Astrocyte (in vitro differentiated cells and primary cell): ENCODE measurements around the gene CAPN6. TPM values are rescaled to one million over a fixed set of nuclear protein-coding genes. Genes with fewer than 3 reads are reported as not detected.

Source experiments
- DNase-seq: peaks from one replicate; pipeline ENCODE4 v3.0.0-alpha.2; 2010; ENCODE audit warnings: low read depth
- FAIRE-seq: peaks from 2 replicates; lab custom pipeline; 2011; peaks lifted over from hg19 to GRCh38; lab: Jason Lieb, UNC
- H2AFZ ChIP-seq: 2 replicates; pipeline ENCODE4 v1.6.0; 2012; ENCODE audit warnings: low read depth, low read length, inconsistent platforms
- H3K27ac ChIP-seq: 2 replicates; pipeline ENCODE4 v1.5.1; 2011; ENCODE audit warnings: low read depth, low read length, inconsistent platforms
- H3K27me3 ChIP-seq: 2 replicates; pipeline ENCODE4 v1.6.0; 2011; ENCODE audit warnings: low read length, inconsistent platforms; ENCODE audit not compliant: insufficient read depth
- H3K36me3 ChIP-seq: 2 replicates; pipeline ENCODE4 v1.5.1; 2011; ENCODE audit warnings: low read length, inconsistent platforms; ENCODE audit not compliant: insufficient read depth
- H3K4me1 ChIP-seq: 2 replicates; pipeline ENCODE4 v1.5.1; 2011; ENCODE audit warnings: low read length, inconsistent platforms; ENCODE audit not compliant: insufficient read depth
- H3K4me2 ChIP-seq: 2 replicates; pipeline ENCODE4 v1.6.0; 2012; ENCODE audit warnings: low read length, inconsistent platforms
- H3K4me3 ChIP-seq: 2 replicates; pipeline ENCODE4 v1.5.1; 2011; ENCODE audit warnings: low read depth, mild to moderate bottlenecking, low read length, inconsistent platforms; ENCODE audit not compliant: insufficient read depth
- H3K79me2 ChIP-seq: 2 replicates; pipeline ENCODE4 v1.6.0; 2012; ENCODE audit warnings: mild to moderate bottlenecking, low read length, inconsistent platforms; ENCODE audit not compliant: insufficient read depth
- H3K9ac ChIP-seq: 2 replicates; pipeline ENCODE4 v1.6.0; 2012; ENCODE audit warnings: mild to moderate bottlenecking, low read length, inconsistent platforms
- H3K9me3 ChIP-seq: 2 replicates; pipeline ENCODE4 v1.5.1; 2012; ENCODE audit warnings: low read depth, mild to moderate bottlenecking, low read length, inconsistent platforms; ENCODE audit not compliant: insufficient read depth
- H4K20me1 ChIP-seq: 2 replicates; pipeline ENCODE4 v1.6.0; 2012; ENCODE audit warnings: low read length, inconsistent platforms; ENCODE audit not compliant: insufficient read depth
- H3K27ac Mint-ChIP-seq: one replicate; pipeline ENCODE4 v1.8.0; 2021; ENCODE audit warnings: mild to moderate bottlenecking, mixed read lengths; ENCODE audit not compliant: unreplicated experiment
- H3K27me3 Mint-ChIP-seq: one replicate; pipeline ENCODE4 v1.8.0; 2021; ENCODE audit warnings: low read depth, mixed read lengths; ENCODE audit not compliant: unreplicated experiment
- H3K36me3 Mint-ChIP-seq: one replicate; pipeline ENCODE4 v1.8.0; 2021; ENCODE audit warnings: low read depth, mixed read lengths; ENCODE audit not compliant: unreplicated experiment
- H3K4me1 Mint-ChIP-seq: one replicate; pipeline ENCODE4 v1.8.0; 2021; ENCODE audit warnings: low read depth, mixed read lengths; ENCODE audit not compliant: unreplicated experiment
- H3K4me3 Mint-ChIP-seq: one replicate; pipeline ENCODE4 v1.8.0; 2021; ENCODE audit warnings: mild to moderate bottlenecking, moderate library complexity, mixed read lengths; ENCODE audit not compliant: unreplicated experiment
- H3K9me3 Mint-ChIP-seq: one replicate; pipeline ENCODE4 v1.8.0; 2021; ENCODE audit warnings: mild to moderate bottlenecking, mixed read lengths; ENCODE audit not compliant: unreplicated experiment
- EZH2 ChIP-seq: IDR thresholded peaks from 2 replicates; pipeline ENCODE4 v1.6.1; 2012; ENCODE audit warnings: mild to moderate bottlenecking, low read length, inconsistent platforms; ENCODE audit not compliant: insufficient read depth
- total RNA-seq: library from RNA; stranded (reverse); gene quantifications from 2 replicates; pipeline ENCODE4 v1.2.1, GENCODE V29; 2021
- TF ChIP-seq, protein P1 (sequence below): IDR thresholded peaks from 2 replicates; pipeline ENCODE4 v1.5.1; 2011; ENCODE audit warnings: low read depth, mild to moderate bottlenecking, inconsistent platforms, low read length, moderate library complexity; ENCODE audit not compliant: insufficient read depth

The CAPN6 gene
- total RNA-seq, 1 donor from 2014 or later, result 9.4 TPM

DNA sequence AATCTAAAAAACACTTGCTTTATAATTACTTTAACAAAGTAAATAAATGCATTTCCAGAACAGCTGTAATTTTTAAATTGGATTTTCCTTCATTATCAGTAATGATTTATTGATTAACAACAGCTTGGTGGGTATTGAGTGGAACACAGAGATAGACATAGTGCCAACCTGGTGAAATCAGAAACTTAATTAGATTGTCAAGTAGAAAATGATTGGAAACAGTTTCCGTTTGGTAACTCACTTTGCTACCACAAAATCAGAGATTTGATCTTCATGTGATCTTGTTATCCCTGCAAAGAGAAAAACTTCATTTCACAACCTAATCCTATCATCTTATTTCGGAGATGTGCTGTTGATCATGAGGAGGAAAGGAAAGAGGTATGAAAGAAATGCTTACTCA is 70.8 kb downstream of the CAPN6 start:
- no peaks in the 10 kb centered on the region for H3K36me3 Mint-ChIP-seq
- H2AFZ ChIP-seq, result no peak overlapping the region
- no peaks in the 10 kb centered on the region for H3K9me3 Mint-ChIP-seq
- no peak overlapping the region for H3K27ac Mint-ChIP-seq
- no peak overlapping the region for H3K4me2 ChIP-seq
- no peaks in the 10 kb centered on the region for H4K20me1 ChIP-seq
- H3K4me3 Mint-ChIP-seq, result no peak overlapping the region
- DNase-seq, result no peak
- H3K36me3 ChIP-seq, result no peaks in the 10 kb centered on the region
- peak; percentile 90 for FAIRE-seq
- TF ChIP-seq, protein P1, sequence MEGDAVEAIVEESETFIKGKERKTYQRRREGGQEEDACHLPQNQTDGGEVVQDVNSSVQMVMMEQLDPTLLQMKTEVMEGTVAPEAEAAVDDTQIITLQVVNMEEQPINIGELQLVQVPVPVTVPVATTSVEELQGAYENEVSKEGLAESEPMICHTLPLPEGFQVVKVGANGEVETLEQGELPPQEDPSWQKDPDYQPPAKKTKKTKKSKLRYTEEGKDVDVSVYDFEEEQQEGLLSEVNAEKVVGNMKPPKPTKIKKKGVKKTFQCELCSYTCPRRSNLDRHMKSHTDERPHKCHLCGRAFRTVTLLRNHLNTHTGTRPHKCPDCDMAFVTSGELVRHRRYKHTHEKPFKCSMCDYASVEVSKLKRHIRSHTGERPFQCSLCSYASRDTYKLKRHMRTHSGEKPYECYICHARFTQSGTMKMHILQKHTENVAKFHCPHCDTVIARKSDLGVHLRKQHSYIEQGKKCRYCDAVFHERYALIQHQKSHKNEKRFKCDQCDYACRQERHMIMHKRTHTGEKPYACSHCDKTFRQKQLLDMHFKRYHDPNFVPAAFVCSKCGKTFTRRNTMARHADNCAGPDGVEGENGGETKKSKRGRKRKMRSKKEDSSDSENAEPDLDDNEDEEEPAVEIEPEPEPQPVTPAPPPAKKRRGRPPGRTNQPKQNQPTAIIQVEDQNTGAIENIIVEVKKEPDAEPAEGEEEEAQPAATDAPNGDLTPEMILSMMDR, result no peak
- TF ChIP-seq EZH2, result no peak
- H3K9ac ChIP-seq, result no peak overlapping the region
- no peaks in the 10 kb centered on the region for H3K9me3 ChIP-seq
- no peaks in the 10 kb centered on the region for H3K27me3 ChIP-seq
- H3K27me3 Mint-ChIP-seq, result no peaks in the 10 kb centered on the region
- no peak overlapping the region for H3K27ac ChIP-seq
- H3K4me1 ChIP-seq, result no peaks in the 10 kb centered on the region
- H3K4me3 ChIP-seq, result no peak overlapping the region
- no peaks in the 10 kb centered on the region for H3K79me2 ChIP-seq
- peaks cover 1% of the 10 kb centered on the region for H3K4me1 Mint-ChIP-seq

Other genes starting within 250 kb of the CAPN6 start
- gene PAK3, start 174.3 kb downstream of the CAPN6 start, total RNA-seq, result 13.7 TPM in 2 replicates
- gene DCX, start 141.7 kb upstream of the CAPN6 start, total RNA-seq, result 0.53 and 2.4 TPM in 2 replicates
- gene SERTM2, start 241.2 kb upstream of the CAPN6 start, total RNA-seq, result 0.12 and 0.23 TPM in 2 replicates